GM23248 (cell line): ENCODE data around the gene SV2C.

Source experiments
- EZH2 ChIP-seq: fragments of 200-600 bp; sonication (generic); IDR thresholded peaks from 2 replicates; pipeline ENCODE4 v1.6.1; 2018; ENCODE audit warnings: antibody characterized with exemption, mild to moderate bottlenecking; ENCODE audit not compliant: insufficient read depth, poor library complexity, severe bottlenecking
- EZH2phosphoT487 ChIP-seq: fragments of 200-600 bp; sonication (generic); IDR thresholded peaks from 2 replicates; pipeline ENCODE4 v1.6.1; 2018; ENCODE audit warnings: antibody characterized with exemption, moderate library complexity, mild to moderate bottlenecking, low read depth; ENCODE audit not compliant: insufficient read depth

DNA sequence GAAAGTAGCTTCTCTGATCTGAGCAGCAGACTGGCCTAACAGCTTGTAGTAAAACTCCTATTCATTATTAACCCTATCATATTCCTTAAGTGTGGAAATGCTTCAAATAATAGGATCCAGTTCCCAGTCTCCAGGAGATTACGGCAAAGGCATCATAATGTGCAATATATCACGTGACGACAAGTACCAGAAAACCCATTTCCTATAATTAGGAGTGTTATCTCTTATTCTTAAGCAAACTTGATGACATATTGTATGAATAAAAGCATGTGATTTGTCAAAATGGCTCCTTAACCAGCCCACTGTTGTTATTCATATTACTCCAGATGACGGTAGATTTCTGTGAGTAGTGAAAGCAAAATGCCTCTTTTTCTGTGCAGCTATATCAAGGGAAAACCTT is 2.9 kb downstream of the SV2C start:
- TF ChIP-seq EZH2 (no peak), EZH2phosphoT487 (no peak)
